ENCODE data around the gene ZNF614.
"Not testable (repeated sequence)": the region's sequence is repeated elsewhere in the genome, so short reads cannot be mapped to it uniquely, and the experiment has no call there.

Gene ZNF614

GRCh38 chr19:52028027-52028779 is at the start of gene ZNF614:
TSS of gene ZNF614 (minus strand) at chr19:52028379. CDS start at chr19:52025745, 2,634 bp downstream.
- H3K4me1 ChIP-seq (ENCODE audit: control insufficient read depth, insufficient read depth, low read length), result peaks cover 5% of the 10 kb centered on the region
- peak within 1 kb of the TSS; percentile 98 for H3K27ac ChIP-seq (ENCODE audit: low read depth, low read length)
- peaks cover 28% of the 10 kb centered on the region for H3K9me3 ChIP-seq (ENCODE audit: control insufficient read depth, insufficient read depth, low read length)
- H3K36me3 ChIP-seq (ENCODE audit: control insufficient read depth, insufficient read depth, low read length), result peaks cover 38% of the 10 kb centered on the region
- peak within 1 kb of the TSS; percentile 94 for H3K9ac ChIP-seq (ENCODE audit: low read depth, low read length)
- H3K4me3 ChIP-seq (ENCODE audit: low read depth, low read length), result peak within 1 kb of the TSS; percentile 90
- no peaks in the 10 kb centered on the region for H3K27me3 ChIP-seq (ENCODE audit: control insufficient read depth, insufficient read depth, low read length)

- Histone ChIP-seq H3K27me3 (ENCODE audit: control insufficient read depth, insufficient read depth, low read length) (no peaks in the 10 kb centered on the region), H3K4me1 (ENCODE audit: control insufficient read depth, insufficient read depth, low read length) (no peaks in the 10 kb centered on the region), H3K9me3 (ENCODE audit: control insufficient read depth, insufficient read depth, low read length) (peaks cover 60% of the 10 kb centered on the region), H3K27ac (ENCODE audit: low read depth, low read length) (no peak overlapping the region), H3K9ac (ENCODE audit: low read depth, low read length) (no peak overlapping the region), H3K36me3 (ENCODE audit: control insufficient read depth, insufficient read depth, low read length) (peaks cover 70% of the 10 kb centered on the region), H3K4me3 (ENCODE audit: low read depth, low read length) (no peak overlapping the region)
Measured at GRCh38 chr19:52070496-52070895, 42.3 kb upstream of the ZNF614 start.

GRCh38 chr19:52069653-52070052 is 41.5 kb upstream of the ZNF614 start:
- H3K9me3 ChIP-seq (ENCODE audit: control insufficient read depth, insufficient read depth, low read length), result peaks cover 69% of the 10 kb centered on the region
- no peak overlapping the region for H3K4me3 ChIP-seq (ENCODE audit: low read depth, low read length)
- H3K36me3 ChIP-seq (ENCODE audit: control insufficient read depth, insufficient read depth, low read length), result peaks cover 68% of the 10 kb centered on the region

GRCh38 chr19:52066258-52066863 is 38.2 kb upstream of the ZNF614 start:
- peaks cover 71% of the 10 kb centered on the region for H3K36me3 ChIP-seq (ENCODE audit: control insufficient read depth, insufficient read depth, low read length)
- no peak overlapping the region for H3K4me3 ChIP-seq (ENCODE audit: low read depth, low read length)
- H3K27me3 ChIP-seq (ENCODE audit: control insufficient read depth, insufficient read depth, low read length), result no peaks in the 10 kb centered on the region
- H3K27ac ChIP-seq (ENCODE audit: low read depth, low read length), result no peak overlapping the region
- H3K9me3 ChIP-seq (ENCODE audit: control insufficient read depth, insufficient read depth, low read length), result peaks cover 91% of the 10 kb centered on the region
- H3K4me1 ChIP-seq (ENCODE audit: control insufficient read depth, insufficient read depth, low read length), result no peaks in the 10 kb centered on the region
- no peak overlapping the region for H3K9ac ChIP-seq (ENCODE audit: low read depth, low read length)

More at GRCh38 chr19:52069653-52070052, 41.5 kb upstream of the ZNF614 start:
- H3K27ac ChIP-seq (ENCODE audit: low read depth, low read length), result no peak overlapping the region
- no peaks in the 10 kb centered on the region for H3K27me3 ChIP-seq (ENCODE audit: control insufficient read depth, insufficient read depth, low read length)
- no peaks in the 10 kb centered on the region for H3K4me1 ChIP-seq (ENCODE audit: control insufficient read depth, insufficient read depth, low read length)
- no peak overlapping the region for H3K9ac ChIP-seq (ENCODE audit: low read depth, low read length)

GRCh38 chr19:52065399-52065798 is 37.2 kb upstream of the ZNF614 start:
- H3K9me3 ChIP-seq (ENCODE audit: control insufficient read depth, insufficient read depth, low read length), result peaks cover 82% of the 10 kb centered on the region
- peaks cover 63% of the 10 kb centered on the region for H3K36me3 ChIP-seq (ENCODE audit: control insufficient read depth, insufficient read depth, low read length)
- no peaks in the 10 kb centered on the region for H3K27me3 ChIP-seq (ENCODE audit: control insufficient read depth, insufficient read depth, low read length)
- no peak overlapping the region for H3K27ac ChIP-seq (ENCODE audit: low read depth, low read length)
- no peaks in the 10 kb centered on the region for H3K4me1 ChIP-seq (ENCODE audit: control insufficient read depth, insufficient read depth, low read length)
- no peak overlapping the region for H3K4me3 ChIP-seq (ENCODE audit: low read depth, low read length)
- H3K9ac ChIP-seq (ENCODE audit: low read depth, low read length), result no peak overlapping the region

GRCh38 chr19:52056480-52056879 is 28.3 kb upstream of the ZNF614 start:
- H3K4me1 ChIP-seq (ENCODE audit: control insufficient read depth, insufficient read depth, low read length); H3K9ac ChIP-seq (ENCODE audit: low read depth, low read length); H3K4me3 ChIP-seq (ENCODE audit: low read depth, low read length); H3K27ac ChIP-seq (ENCODE audit: low read depth, low read length); H3K27me3 ChIP-seq (ENCODE audit: control insufficient read depth, insufficient read depth, low read length); H3K36me3 ChIP-seq (ENCODE audit: control insufficient read depth, insufficient read depth, low read length): not testable (repeated sequence)
- H3K9me3 ChIP-seq (ENCODE audit: control insufficient read depth, insufficient read depth, low read length), result peaks cover 17% of the 10 kb centered on the region

GRCh38 chr19:52051736-52052135 is 23.6 kb upstream of the ZNF614 start:
- not testable (repeated sequence) for H3K9ac ChIP-seq (ENCODE audit: low read depth, low read length); H3K27ac ChIP-seq (ENCODE audit: low read depth, low read length); H3K4me3 ChIP-seq (ENCODE audit: low read depth, low read length); H3K36me3 ChIP-seq (ENCODE audit: control insufficient read depth, insufficient read depth, low read length); H3K27me3 ChIP-seq (ENCODE audit: control insufficient read depth, insufficient read depth, low read length); H3K4me1 ChIP-seq (ENCODE audit: control insufficient read depth, insufficient read depth, low read length); H3K9me3 ChIP-seq (ENCODE audit: control insufficient read depth, insufficient read depth, low read length)

- 0 out of 2 replicates have a peak, but pooled peaks cover 4% of the 10 kb centered on the region for H3K9me3 ChIP-seq (ENCODE audit: control insufficient read depth, insufficient read depth, low read length)
- peak within 1 kb of the TSS; percentile 94 for H3K9ac ChIP-seq (ENCODE audit: low read depth, low read length)
- 0 out of 2 replicates have a peak, but pooled peaks cover 3% of the 10 kb centered on the region for H3K4me1 ChIP-seq (ENCODE audit: control insufficient read depth, insufficient read depth, low read length)
- peak within 1 kb of the TSS; percentile 90 for H3K27ac ChIP-seq (ENCODE audit: low read depth, low read length)
- peaks cover 13% of the 10 kb centered on the region; the same call in 1 of the 2 replicates for H3K36me3 ChIP-seq (ENCODE audit: control insufficient read depth, insufficient read depth, low read length)
- H3K4me3 ChIP-seq (ENCODE audit: low read depth, low read length), result peak within 1 kb of the TSS; percentile 97
- no peaks in the 10 kb centered on the region for H3K27me3 ChIP-seq (ENCODE audit: control insufficient read depth, insufficient read depth, low read length)
Measured at GRCh38 chr19:52048555-52049501, 20.6 kb upstream of the ZNF614 start, which contains the start of gene ZNF432. TSS of gene ZNF432 (minus strand) at chr19:52048838. CDS start at chr19:52046868, 1,970 bp downstream.

- Histone ChIP-seq H3K36me3 (ENCODE audit: control insufficient read depth, insufficient read depth, low read length) (peaks cover 71% of the 10 kb centered on the region), H3K4me1 (ENCODE audit: control insufficient read depth, insufficient read depth, low read length) (no peaks in the 10 kb centered on the region), H3K4me3 (ENCODE audit: low read depth, low read length) (no peak overlapping the region), H3K27me3 (ENCODE audit: control insufficient read depth, insufficient read depth, low read length) (no peaks in the 10 kb centered on the region), H3K9ac (ENCODE audit: low read depth, low read length) (no peak overlapping the region), H3K27ac (ENCODE audit: low read depth, low read length) (no peak overlapping the region), H3K9me3 (ENCODE audit: control insufficient read depth, insufficient read depth, low read length) (peaks cover 38% of the 10 kb centered on the region)
Measured at GRCh38 chr19:52039169-52039568, 11.0 kb upstream of the ZNF614 start.

- no peak overlapping the region for H3K27ac ChIP-seq (ENCODE audit: low read depth, low read length)
- no peaks in the 10 kb centered on the region; the same call in 1 of the 2 replicates for H3K4me1 ChIP-seq (ENCODE audit: control insufficient read depth, insufficient read depth, low read length)
- 0 out of 2 replicates have a peak overlapping the region, but pooled peaks have one; percentile 7 for H3K4me3 ChIP-seq (ENCODE audit: low read depth, low read length)
- peaks cover 70% of the 10 kb centered on the region for H3K9me3 ChIP-seq (ENCODE audit: control insufficient read depth, insufficient read depth, low read length)
- no peak overlapping the region for H3K9ac ChIP-seq (ENCODE audit: low read depth, low read length)
- peaks cover 64% of the 10 kb centered on the region for H3K36me3 ChIP-seq (ENCODE audit: control insufficient read depth, insufficient read depth, low read length)
- no peaks in the 10 kb centered on the region for H3K27me3 ChIP-seq (ENCODE audit: control insufficient read depth, insufficient read depth, low read length)
Measured at GRCh38 chr19:52034051-52034728, 6.0 kb upstream of the ZNF614 start.

Data from HUES48 (cell line).